HEK293 (cell line): ENCODE results near the gene CHRD.
A peak's percentile ranks its signal among the peaks of the same experiment; 100 is the strongest.

Experiments
- CTCF ChIA-PET: fragments of 350-600 bp; formaldehyde crosslinking; extraction: SDS; loops from one replicate; lab custom pipeline; 2021; ENCODE audit warnings: antibody characterized with exemption; lab: Yijun Ruan, JAX
- POLR2A ChIA-PET: fragments of 300-600 bp; formaldehyde crosslinking; extraction: SDS; loops from one replicate; lab custom pipeline; 2020; ENCODE audit warnings: antibody characterized with exemption, inconsistent platforms; lab: Yijun Ruan, JAX
- H3K27ac ChIP-seq: fragments of 200-500 bp; sonication (Bioruptor generic); 2 replicates; pipeline ENCODE4 v1.5.1; 2014; ENCODE audit warnings: low read depth, low read length, control low read depth, inconsistent platforms; ENCODE audit errors: extremely low read depth
- H3K36me3 ChIP-seq, 2 experiments: fragments of 200-500 bp in 1 of 2; sonication (Bioruptor generic) in 1 of 2; 1 replicate in 1 of 2; 2 replicates in 1 of 2; pipeline ENCODE4 v1.5.1; 2014 to 2017; ENCODE audit warnings: inconsistent platforms in 2 of 2, low read length in 2 of 2; ENCODE audit not compliant: control insufficient read depth in 2 of 2, insufficient read depth in 1 of 2
- H3K4me1 ChIP-seq: fragments of 200-500 bp; sonication (Bioruptor generic); 2 replicates; pipeline ENCODE4 v1.5.1; 2014; ENCODE audit warnings: mild to moderate bottlenecking, low read length, inconsistent platforms; ENCODE audit not compliant: control insufficient read depth, insufficient read depth
- H3K4me3 ChIP-seq: 2 replicates; pipeline ENCODE4 v1.5.1; 2011; ENCODE audit warnings: low read depth, mild to moderate bottlenecking, control low read depth, low read length, moderate library complexity
- H3K9me3 ChIP-seq: fragments of 200-500 bp; sonication (Bioruptor generic); 2 replicates; pipeline ENCODE4 v1.5.1; 2014; ENCODE audit warnings: low read depth, low read length, inconsistent platforms; ENCODE audit not compliant: control insufficient read depth, insufficient read depth
- HOXC10 ChIP-seq: sonication (generic); formaldehyde crosslinking; IDR thresholded peaks from 2 replicates; pipeline ENCODE4 v1.8.1; 2023; ENCODE audit warnings: mild to moderate bottlenecking, missing genetic modification reagents
- KLF1 ChIP-seq: fragments of 450-650 bp; formaldehyde crosslinking; IDR thresholded peaks from 2 replicates; pipeline ENCODE4 v1.5.1; 2016; ENCODE audit warnings: missing biosample characterization, missing genetic modification characterization
- OSR2 ChIP-seq: fragments of 450-650 bp; formaldehyde crosslinking; IDR thresholded peaks from 2 replicates; pipeline ENCODE4 v1.5.1; 2016; ENCODE audit warnings: missing biosample characterization, missing genetic modification characterization
- OVOL3 ChIP-seq: fragments of 450-650 bp; formaldehyde crosslinking; IDR thresholded peaks from 2 replicates; pipeline ENCODE4 v1.5.1; 2016; ENCODE audit warnings: missing biosample characterization, missing genetic modification characterization
- PRDM1 ChIP-seq: fragments of 450-650 bp; formaldehyde crosslinking; IDR thresholded peaks from 2 replicates; pipeline ENCODE4; 2016; ENCODE audit warnings: missing biosample characterization, missing genetic modification characterization
- SETDB1 ChIP-seq: IDR thresholded peaks from one replicate; pipeline ENCODE4 v1.6.1; 2017; ENCODE audit warnings: mild to moderate bottlenecking, low read length, moderate library complexity, mixed read lengths; ENCODE audit not compliant: insufficient read length
- ZBTB20 ChIP-seq: fragments of 450-650 bp; formaldehyde crosslinking; IDR thresholded peaks from 2 replicates; pipeline ENCODE4 v1.5.1; 2016; ENCODE audit warnings: missing biosample characterization, missing genetic modification characterization
- ZNF146 ChIP-seq: fragments of 450-650 bp; formaldehyde crosslinking; IDR thresholded peaks from 2 replicates; pipeline ENCODE4 v1.5.1; 2016; ENCODE audit warnings: missing biosample characterization, missing genetic modification characterization
- ZNF184 ChIP-seq: fragments of 450-650 bp; IDR thresholded peaks from 2 replicates; pipeline ENCODE4 v1.5.1; 2018; ENCODE audit warnings: missing biosample characterization, mild to moderate bottlenecking, missing genetic modification characterization
- ZNF211 ChIP-seq: fragments of 450-650 bp; formaldehyde crosslinking; IDR thresholded peaks from 2 replicates; pipeline ENCODE4 v1.5.1; 2016; ENCODE audit warnings: low read depth, missing biosample characterization, missing genetic modification characterization
- ZNF214 ChIP-seq: fragments of 450-650 bp; formaldehyde crosslinking; IDR thresholded peaks from 2 replicates; pipeline ENCODE4 v1.5.1; 2017; ENCODE audit warnings: missing biosample characterization, mild to moderate bottlenecking, missing genetic modification characterization, borderline replicate concordance
- ZNF24 ChIP-seq: fragments of 450-650 bp; formaldehyde crosslinking; IDR thresholded peaks from 2 replicates; pipeline ENCODE4 v1.5.1; 2016; ENCODE audit warnings: missing biosample characterization, missing genetic modification characterization
- ZNF416 ChIP-seq: fragments of 450-650 bp; formaldehyde crosslinking; IDR thresholded peaks from 2 replicates; pipeline ENCODE4 v1.5.1; 2016; ENCODE audit warnings: missing biosample characterization, missing genetic modification characterization
- ZNF423 ChIP-seq: fragments of 450-650 bp; formaldehyde crosslinking; IDR thresholded peaks from 2 replicates; pipeline ENCODE4 v1.5.1; 2016; ENCODE audit warnings: missing biosample characterization, missing genetic modification characterization
- ZNF558 ChIP-seq: fragments of 450-650 bp; formaldehyde crosslinking; IDR thresholded peaks from 2 replicates; pipeline ENCODE4 v1.5.1; 2016; ENCODE audit warnings: missing biosample characterization, missing genetic modification characterization
- ZNF629 ChIP-seq: fragments of 450-650 bp; formaldehyde crosslinking; IDR thresholded peaks from 2 replicates; pipeline ENCODE4 v1.5.1; 2017; ENCODE audit warnings: missing biosample characterization, missing genetic modification characterization
- ZNF843 ChIP-seq: fragments of 450-650 bp; formaldehyde crosslinking; IDR thresholded peaks from 2 replicates; pipeline ENCODE4 v1.5.1; 2016; ENCODE audit warnings: missing biosample characterization, missing genetic modification characterization
- ZXDB ChIP-seq: fragments of 450-650 bp; formaldehyde crosslinking; IDR thresholded peaks from 2 replicates; pipeline ENCODE4 v1.5.1; 2016; ENCODE audit warnings: missing biosample characterization, missing genetic modification characterization
- TF ChIP-seq, protein P1 (sequence below): fragments of 450-650 bp; formaldehyde crosslinking; IDR thresholded peaks from 2 replicates; pipeline ENCODE4 v1.5.1; 2016; ENCODE audit warnings: missing biosample characterization, missing genetic modification characterization
- TF ChIP-seq, protein P2 (sequence below): fragments of 450-650 bp; formaldehyde crosslinking; IDR thresholded peaks from 2 replicates; pipeline ENCODE4 v1.5.1; 2016; ENCODE audit warnings: missing biosample characterization, missing genetic modification characterization
- TF ChIP-seq, protein P3 (sequence below): fragments of 450-650 bp; formaldehyde crosslinking; IDR thresholded peaks from 2 replicates; pipeline ENCODE4 v1.5.1; 2016; ENCODE audit warnings: missing biosample characterization, missing genetic modification characterization
- TF ChIP-seq, protein P4 (sequence below): fragments of 450-650 bp; formaldehyde crosslinking; IDR thresholded peaks from 2 replicates; pipeline ENCODE4 v1.5.1; 2016; ENCODE audit warnings: missing biosample characterization, missing genetic modification characterization
- TF ChIP-seq, protein P5 (sequence below): fragments of 450-650 bp; formaldehyde crosslinking; IDR thresholded peaks from 2 replicates; pipeline ENCODE4 v1.5.1; 2017; ENCODE audit warnings: missing biosample characterization, missing genetic modification characterization

CHRD gene

DNA sequence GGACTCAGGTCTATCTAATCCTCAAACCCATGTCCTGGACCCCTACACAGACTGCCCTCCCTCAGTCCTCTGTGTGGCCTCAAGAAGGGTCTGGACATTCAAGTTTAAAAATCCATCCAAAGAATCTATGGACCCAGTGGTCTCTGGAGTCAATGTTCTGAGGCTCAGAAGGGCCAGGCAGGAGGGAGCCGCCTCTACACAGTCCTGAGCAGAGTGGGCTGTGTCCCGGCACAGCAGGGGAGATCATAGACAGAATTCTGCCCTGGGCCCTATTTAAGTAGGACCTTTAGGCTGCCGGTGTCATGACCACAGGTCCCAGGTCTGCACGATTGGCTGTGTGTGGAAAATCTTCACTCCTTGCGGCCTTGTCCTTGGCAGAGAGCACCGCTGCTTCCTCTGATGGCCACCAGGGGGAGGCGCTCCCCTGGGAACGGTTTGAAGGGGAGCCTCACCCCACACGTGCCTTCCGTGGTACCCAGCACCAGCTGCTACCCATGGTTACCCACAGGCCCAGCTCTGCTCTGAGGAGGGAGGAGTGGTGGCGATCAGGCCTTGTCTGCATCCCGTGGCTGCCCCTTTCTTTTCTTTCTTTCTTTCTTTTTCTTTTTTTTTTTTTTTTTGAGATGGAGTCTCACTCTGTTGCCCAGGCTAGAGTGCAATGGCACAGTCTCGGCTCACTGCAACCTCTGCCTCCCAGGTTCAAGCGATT is 37.9 kb downstream of the CHRD start (continued):
- TF ChIP-seq, protein P1, sequence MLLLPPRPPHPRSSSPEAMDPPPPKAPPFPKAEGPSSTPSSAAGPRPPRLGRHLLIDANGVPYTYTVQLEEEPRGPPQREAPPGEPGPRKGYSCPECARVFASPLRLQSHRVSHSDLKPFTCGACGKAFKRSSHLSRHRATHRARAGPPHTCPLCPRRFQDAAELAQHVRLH (tag by site-specific recombination), result peak; percentile 76; the same call in 1 of the 2 replicates
- TF ChIP-seq, protein P2, sequence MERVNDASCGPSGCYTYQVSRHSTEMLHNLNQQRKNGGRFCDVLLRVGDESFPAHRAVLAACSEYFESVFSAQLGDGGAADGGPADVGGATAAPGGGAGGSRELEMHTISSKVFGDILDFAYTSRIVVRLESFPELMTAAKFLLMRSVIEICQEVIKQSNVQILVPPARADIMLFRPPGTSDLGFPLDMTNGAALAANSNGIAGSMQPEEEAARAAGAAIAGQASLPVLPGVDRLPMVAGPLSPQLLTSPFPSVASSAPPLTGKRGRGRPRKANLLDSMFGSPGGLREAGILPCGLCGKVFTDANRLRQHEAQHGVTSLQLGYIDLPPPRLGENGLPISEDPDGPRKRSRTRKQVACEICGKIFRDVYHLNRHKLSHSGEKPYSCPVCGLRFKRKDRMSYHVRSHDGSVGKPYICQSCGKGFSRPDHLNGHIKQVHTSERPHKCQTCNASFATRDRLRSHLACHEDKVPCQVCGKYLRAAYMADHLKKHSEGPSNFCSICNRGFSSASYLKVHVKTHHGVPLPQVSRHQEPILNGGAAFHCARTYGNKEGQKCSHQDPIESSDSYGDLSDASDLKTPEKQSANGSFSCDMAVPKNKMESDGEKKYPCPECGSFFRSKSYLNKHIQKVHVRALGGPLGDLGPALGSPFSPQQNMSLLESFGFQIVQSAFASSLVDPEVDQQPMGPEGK (tag by site-specific recombination), result 0 out of 2 replicates have a peak, but pooled peaks have one; percentile 24
- TF ChIP-seq ZNF214 (tag by site-specific recombination) (no peak), PRDM1 (tag by site-specific recombination) (no peak)

DNA sequence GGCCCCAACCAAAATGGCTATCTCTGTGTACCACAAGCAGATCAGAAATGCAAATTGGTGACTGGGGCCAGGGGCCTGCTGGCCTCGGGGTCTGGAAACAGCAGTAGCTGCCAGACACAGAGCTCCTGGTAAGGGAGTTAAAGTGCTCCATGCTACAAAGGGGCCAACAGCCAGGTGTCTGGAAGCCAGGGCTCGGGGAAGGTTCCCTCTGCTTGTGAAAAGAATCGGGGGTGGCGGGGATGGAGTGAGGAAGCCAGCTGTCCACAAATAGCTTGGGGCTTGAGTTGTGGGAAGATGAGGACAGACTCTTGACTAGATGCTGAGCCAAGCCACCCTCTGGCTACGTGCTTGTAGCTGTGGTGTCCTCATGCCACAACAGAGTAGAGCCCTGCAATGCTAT is 39.3 kb downstream of the CHRD start:
- H3K9me3 ChIP-seq, result no peaks in the 10 kb centered on the region
- no peaks in the 10 kb centered on the region for H3K4me1 ChIP-seq
- H3K36me3 ChIP-seq, result no peaks in the 10 kb centered on the region
- no peak overlapping the region for H3K27ac ChIP-seq
- POLR2A ChIA-PET, result no interaction called here
- TF ChIP-seq SETDB1 (no peak), ZNF24 (tag by site-specific recombination) (no peak), ZNF558 (tag by site-specific recombination) (no peak), OVOL3 (tag by site-specific recombination) (no peak), ZNF843 (no peak), KLF1 (tag by site-specific recombination) (no peak), ZNF211 (no peak), ZXDB (tag by site-specific recombination) (no peak), ZNF629 (tag by site-specific recombination) (no peak), ZBTB20 (tag by site-specific recombination) (no peak), ZNF146 (tag by site-specific recombination) (no peak), ZNF423 (tag by site-specific recombination) (no peak), OSR2 (tag by site-specific recombination) (no peak), ZNF184 (tag by site-specific recombination) (no peak), ZNF416 (tag by site-specific recombination) (no peak), HOXC10 (no peak)
- TF ChIP-seq, protein P3, sequence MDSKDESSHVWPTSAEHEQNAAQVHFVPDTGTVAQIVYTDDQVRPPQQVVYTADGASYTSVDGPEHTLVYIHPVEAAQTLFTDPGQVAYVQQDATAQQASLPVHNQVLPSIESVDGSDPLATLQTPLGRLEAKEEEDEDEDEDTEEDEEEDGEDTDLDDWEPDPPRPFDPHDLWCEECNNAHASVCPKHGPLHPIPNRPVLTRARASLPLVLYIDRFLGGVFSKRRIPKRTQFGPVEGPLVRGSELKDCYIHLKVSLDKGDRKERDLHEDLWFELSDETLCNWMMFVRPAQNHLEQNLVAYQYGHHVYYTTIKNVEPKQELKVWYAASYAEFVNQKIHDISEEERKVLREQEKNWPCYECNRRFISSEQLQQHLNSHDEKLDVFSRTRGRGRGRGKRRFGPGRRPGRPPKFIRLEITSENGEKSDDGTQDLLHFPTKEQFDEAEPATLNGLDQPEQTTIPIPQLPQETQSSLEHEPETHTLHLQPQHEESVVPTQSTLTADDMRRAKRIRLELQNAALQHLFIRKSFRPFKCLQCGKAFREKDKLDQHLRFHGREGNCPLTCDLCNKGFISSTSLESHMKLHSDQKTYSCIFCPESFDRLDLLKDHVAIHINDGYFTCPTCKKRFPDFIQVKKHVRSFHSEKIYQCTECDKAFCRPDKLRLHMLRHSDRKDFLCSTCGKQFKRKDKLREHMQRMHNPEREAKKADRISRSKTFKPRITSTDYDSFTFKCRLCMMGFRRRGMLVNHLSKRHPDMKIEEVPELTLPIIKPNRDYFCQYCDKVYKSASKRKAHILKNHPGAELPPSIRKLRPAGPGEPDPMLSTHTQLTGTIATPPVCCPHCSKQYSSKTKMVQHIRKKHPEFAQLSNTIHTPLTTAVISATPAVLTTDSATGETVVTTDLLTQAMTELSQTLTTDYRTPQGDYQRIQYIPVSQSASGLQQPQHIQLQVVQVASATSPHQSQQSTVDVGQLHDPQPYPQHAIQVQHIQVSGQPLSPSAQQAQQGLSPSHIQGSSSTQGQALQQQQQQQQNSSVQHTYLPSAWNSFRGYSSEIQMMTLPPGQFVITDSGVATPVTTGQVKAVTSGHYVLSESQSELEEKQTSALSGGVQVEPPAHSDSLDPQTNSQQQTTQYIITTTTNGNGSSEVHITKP, result no peak
- TF ChIP-seq, protein P4, sequence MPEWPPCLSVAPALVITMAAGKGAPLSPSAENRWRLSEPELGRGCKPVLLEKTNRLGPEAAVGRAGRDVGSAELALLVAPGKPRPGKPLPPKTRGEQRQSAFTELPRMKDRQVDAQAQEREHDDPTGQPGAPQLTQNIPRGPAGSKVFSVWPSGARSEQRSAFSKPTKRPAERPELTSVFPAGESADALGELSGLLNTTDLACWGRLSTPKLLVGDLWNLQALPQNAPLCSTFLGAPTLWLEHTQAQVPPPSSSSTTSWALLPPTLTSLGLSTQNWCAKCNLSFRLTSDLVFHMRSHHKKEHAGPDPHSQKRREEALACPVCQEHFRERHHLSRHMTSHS (tag by site-specific recombination), result no peak
- TF ChIP-seq, protein P5, sequence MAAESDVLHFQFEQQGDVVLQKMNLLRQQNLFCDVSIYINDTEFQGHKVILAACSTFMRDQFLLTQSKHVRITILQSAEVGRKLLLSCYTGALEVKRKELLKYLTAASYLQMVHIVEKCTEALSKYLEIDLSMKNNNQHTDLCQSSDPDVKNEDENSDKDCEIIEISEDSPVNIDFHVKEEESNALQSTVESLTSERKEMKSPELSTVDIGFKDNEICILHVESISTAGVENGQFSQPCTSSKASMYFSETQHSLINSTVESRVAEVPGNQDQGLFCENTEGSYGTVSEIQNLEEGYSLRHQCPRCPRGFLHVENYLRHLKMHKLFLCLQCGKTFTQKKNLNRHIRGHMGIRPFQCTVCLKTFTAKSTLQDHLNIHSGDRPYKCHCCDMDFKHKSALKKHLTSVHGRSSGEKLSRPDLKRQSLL (tag by site-specific recombination), result no peak
- no peak overlapping the region for H3K4me3 ChIP-seq
- CTCF ChIA-PET, result interaction anchor here (0.8 to 2.0 kb wide), 5 partner anchors 47 to 96 kb away, joined by 3 to 9 read pairs (median 4); no protein-coding TSS in a partner anchor
